ENCODE results near the gene LTO1.

GRCh38 chr11:69696749-69697468, 21.8 kb upstream of the LTO1 start:
- TF ChIP-seq ZNF274 (IDR thresholded peaks at IDR 0.05; ENCODE audit: low read depth, low read length) (no peak), YY1 (IDR thresholded peaks at IDR 0.05; ENCODE audit: insufficient read depth, insufficient read length) (no peak)
